Midbrain (tissue), 1 donor: ENCODE measurements around the gene GSTA2.
"Not testable (repeated sequence)": the region's sequence is repeated elsewhere in the genome, so short reads cannot be mapped to it uniquely, and the experiment has no call there.

Experiments
- DNase-seq: peaks from one replicate; lab custom pipeline; 2025; lab: John Stamatoyannopoulos, UW

The GSTA2 gene

DNA sequence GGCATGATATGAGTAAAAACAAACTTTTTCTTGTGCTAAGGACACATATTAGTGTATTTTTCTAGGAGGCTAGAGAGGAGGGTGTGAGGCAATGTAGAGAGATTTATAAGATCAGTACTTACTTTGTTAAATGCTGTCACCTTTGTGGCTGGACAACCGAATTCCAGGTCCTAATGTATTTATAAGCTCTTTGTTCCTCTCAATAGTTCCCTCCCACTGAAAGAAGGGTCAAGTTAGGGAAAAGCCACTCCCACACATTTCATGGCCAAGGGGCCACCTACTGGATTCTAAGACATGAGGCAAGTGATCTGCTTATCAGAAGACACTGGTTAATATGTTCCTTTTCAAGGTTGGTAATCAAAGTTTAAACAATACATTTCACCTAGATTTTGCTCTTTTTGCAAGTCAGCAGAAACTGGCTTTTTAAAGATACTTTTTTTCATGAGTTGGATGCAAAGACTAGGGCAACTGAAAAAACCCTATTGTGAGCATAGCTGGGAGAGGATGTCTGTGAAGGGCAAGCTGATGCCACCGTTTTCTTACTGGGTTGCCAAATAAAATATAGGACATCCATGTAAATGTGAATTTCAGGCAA, at the start of gene GSTA2:
Gene GSTA2 (minus strand): TSS at position 154 of the 595 bp plus-strand sequence. CDS start 5,528 bp downstream, outside the sequence.
- DNase-seq: not testable (repeated sequence)

DNA sequence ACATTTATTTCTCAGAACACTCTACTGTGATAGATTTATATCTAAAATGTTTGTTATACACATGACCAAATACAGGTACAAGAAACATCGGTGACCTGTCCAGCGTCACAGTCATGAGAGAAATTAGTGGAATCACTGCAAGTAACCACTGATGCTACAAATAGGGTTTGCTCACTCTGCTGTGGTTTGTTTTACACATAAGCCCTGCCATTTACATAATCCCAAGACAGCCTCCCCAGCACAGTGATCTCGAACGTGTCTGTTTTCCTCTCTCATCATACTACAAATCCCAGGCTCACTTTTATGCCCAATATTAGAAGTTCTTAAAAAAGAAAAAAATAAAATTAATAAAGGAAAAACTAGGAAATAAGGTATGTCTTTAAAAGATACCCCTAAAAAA, 46.5 kb upstream of the GSTA2 start:
- not testable (repeated sequence) for DNase-seq

DNA sequence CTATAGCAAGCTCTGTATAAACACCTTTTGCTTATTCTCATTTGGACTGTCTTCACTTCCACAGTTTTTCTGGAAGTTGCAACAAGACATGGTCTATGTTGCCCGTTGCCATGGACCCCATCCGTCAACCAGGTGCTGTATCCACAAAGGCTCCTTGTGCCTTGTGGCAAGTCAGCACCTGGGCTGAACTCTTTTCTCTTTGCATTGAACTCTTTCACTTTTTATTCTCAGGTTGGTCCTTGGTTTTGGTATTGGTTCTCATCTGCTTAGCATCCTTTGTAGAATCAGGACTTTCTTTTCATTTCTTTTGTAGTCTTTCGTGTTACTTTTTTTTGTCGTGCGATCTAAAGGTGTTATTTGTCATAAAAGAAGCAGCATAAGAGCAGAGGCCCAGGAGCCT, 45.4 kb upstream of the GSTA2 start:
- DNase-seq: no peak

DNA sequence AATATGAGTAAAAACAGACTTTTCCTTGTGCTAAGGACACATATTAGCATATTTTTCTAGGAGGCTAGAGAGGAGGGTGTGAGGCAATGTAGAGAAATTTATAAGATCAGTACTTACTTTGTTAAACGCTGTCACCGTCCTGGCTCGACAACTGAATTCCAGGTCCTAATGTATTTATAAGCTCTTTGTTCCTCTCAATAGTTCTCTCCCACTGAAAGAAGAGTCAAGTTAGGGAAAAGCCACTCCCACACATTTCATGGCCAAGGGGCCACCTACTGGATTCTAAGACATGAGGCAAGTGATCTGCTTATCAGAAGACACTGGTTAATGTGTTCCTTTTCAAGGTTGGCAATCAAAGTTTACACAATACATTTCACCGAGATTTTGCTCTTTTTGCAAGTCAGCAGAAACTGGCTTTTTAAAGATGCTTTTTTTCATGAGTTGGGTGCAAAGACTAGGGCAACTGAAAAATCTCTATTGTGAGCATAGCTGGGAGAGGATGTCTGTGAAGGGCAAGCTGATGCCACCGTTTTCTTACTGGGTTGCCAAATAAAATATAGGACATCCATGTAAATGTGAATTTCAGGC, 40.5 kb upstream of the GSTA2 start, which contains the start of gene GSTA1:
Gene GSTA1 (minus strand): TSS at position 149 of the 588 bp plus-strand sequence. CDS start 4,549 bp downstream, outside the sequence.
- not testable (repeated sequence) for DNase-seq

DNA sequence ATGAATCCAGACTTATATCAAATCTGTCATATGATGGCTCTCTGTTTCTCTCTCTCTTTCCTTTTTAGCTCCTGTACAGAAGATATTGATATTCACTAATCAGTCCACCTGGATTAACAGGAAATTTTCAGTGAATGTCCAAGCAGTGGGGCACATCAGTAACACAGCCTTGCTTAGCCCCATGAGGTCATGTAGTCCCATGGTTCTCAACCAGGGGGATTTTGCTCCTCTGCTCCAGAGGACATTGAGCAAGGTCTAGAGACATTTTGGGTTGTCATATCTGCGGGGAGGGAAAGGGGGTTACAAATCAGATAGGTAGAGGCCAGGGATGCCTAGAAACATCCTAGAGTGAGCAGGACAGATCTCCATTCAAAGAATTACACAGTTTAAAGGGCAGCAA, 39.5 kb upstream of the GSTA2 start:
- no peak for DNase-seq

DNA sequence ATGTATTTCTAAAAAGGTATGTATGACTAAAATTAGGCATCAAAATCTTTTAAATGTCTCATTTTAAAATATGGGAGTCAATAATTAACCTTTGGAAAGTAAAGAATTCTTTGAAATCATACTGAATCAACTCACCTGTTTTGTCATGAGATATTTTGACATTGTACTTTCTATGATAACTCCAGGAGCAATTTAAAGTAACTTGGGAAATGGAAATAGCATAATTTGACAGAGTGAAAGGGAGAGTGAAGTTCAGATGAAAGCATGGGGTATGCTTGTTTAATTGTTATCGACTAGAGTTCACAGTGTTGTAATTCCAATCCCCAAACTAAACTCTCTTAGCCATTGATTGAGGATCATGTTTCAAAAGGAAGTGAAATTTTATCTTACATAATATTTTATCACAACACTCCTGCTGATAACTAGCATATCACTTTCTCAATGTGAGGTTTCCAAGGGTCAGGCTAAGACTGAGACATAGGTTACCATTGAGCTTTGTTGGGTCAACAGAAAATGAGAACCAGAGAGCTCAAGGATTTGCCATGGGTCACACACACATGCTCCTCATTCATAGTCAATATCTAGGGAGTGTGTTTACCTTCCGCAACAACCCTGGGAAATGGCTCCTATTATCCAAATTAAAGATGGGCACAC, 38.0 kb upstream of the GSTA2 start:
- no peak for DNase-seq

DNA sequence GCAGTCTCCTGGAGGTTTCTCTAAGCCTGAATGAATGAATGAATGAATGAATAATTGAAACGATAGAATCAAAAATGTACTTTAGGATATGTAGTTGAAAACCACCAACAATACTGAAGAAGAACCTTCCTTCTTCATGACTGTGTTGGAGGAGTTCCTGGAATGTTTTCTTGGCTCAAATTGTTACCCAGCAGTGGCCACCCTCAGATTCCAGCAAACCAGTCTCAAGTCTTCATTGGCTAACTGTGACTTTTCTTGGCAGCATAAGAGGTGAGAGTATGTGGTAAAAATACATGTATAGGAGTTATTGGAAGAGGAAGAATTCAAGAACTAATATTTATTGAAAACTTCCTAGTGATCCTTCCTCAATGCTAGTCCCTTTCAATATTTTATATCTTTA, 36.0 kb upstream of the GSTA2 start:
- DNase-seq: not testable (repeated sequence)

DNA sequence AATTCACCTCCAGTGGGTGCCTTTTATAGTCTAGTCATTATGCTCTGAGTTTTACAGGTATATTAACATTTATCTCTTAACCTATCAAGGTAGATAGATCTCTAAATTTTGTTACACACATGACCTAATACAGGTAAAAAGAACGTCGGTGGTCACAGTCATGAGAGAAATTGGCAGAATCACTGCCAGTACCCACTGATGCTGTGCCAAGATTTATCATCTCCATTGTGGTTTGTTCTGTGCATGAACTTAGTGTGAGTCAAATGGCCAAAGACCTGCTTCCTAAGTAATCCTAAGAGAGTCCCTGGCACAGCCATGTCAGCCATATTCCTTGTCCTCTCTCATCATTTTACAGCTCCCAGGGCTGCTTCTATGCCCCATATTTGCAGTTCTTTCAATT, 31.1 kb upstream of the GSTA2 start:
- DNase-seq: not testable (repeated sequence)

DNA sequence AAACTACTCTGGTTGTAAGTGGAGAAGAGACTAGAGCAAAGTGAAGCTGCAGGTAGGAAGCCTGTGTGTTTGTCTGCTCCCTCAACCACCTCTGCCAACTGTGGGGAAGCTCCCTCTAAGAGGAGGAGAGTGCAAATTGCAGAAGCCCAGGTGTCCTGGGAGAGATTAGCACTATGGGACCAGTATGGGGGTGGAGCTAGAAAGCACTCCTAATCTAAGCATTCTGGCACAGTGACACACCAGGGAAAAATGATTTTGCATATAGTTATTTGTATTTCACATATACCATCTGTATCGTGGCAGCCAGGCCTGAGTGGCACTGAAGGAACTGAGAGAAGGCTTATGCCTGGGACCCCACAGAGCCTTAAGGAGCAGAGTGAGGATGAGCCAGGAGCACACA, 27.6 kb upstream of the GSTA2 start:
- no peak for DNase-seq

DNA sequence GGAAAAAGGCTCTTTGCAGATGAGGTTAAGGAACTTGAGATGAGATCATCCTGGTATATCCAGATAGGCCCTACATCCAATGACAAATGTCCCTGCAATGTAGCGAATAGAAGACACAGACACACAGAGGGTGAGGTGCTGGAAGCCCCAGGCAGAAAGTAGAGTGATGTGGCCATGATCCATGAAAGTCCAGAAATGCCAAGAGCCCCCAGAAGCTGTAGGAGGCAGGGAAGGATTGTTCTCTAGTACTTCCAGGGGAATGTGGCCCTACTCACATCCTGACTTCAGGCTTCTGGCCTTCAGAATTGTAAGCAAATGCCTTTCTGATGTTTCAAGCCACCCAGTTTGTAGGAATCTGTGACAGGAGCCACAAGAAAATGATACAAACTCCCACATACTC, 26.4 kb upstream of the GSTA2 start:
- DNase-seq: not testable (repeated sequence)

DNA sequence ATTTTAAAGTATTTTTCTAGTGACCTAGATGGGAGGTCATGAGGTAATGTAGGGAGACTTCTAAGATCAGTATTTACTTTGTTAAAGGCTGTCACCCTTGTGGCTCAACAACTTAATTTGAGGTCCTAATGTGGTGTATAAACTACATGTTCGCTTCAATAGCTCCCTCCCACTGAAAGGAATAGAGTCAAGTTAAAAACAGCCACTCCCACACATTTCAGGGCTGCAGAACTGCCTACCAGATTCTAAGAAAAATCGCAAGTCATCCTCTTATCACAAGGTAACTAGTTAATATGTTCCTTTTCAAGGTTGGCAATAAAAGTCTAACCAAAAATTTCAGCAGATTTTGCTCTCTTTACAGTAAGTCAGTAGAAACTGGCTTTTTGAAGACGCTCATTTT, 25.2 kb upstream of the GSTA2 start:
- DNase-seq: no peak

DNA sequence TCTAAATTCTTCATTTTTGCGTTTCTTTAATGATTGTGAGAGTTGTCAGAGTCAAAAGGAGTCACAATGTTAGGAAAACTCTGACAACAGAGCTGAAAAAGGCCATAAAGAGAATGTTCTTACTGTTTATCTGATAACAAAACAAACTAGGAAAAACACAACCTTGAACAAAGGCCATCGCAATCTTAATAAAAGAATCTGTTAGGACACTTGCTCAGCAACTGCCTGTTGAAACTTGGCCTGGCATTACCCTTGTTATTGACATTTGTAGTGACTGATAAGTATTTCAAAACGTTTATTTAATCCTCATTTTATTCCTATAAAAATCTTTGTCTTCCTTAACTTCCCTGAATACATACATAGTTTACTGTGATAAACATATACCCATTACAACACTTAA, 24.6 kb upstream of the GSTA2 start:
- DNase-seq: no peak

DNA sequence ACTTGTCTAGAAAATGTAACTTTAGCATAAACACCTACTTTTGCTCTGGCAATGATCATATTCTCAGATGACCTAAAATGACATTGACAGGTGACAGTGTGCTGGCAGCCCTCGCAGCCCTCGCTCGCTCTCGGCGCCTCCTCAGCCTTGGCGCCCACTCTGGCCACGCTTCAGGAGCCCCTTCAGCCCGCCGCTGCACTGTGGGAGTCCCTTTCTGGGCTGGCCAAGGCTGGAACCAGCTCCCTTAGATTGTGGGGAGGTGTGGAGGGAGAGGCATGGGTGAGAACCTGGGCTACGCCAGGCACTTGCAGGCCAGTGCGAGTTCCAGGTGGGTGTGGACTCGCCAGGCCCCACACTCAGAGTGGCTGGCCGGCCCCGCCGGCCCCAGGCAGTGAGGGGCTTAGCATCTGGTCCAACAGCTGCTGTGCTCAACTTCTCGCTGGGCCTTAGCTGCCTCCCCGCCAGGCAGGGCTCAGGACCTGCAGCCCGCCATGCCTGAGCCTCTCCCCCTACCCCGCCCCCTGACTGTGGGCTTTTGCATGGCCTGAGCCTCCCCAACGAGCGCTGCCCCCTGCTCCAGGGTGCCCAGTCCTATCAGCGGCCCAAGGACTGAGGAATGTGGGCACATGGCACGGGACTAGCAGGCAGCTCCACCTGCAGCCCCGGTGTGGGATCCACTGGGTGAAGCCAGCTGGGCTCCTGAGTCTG, 23.1 kb upstream of the GSTA2 start:
- no peak for DNase-seq

DNA sequence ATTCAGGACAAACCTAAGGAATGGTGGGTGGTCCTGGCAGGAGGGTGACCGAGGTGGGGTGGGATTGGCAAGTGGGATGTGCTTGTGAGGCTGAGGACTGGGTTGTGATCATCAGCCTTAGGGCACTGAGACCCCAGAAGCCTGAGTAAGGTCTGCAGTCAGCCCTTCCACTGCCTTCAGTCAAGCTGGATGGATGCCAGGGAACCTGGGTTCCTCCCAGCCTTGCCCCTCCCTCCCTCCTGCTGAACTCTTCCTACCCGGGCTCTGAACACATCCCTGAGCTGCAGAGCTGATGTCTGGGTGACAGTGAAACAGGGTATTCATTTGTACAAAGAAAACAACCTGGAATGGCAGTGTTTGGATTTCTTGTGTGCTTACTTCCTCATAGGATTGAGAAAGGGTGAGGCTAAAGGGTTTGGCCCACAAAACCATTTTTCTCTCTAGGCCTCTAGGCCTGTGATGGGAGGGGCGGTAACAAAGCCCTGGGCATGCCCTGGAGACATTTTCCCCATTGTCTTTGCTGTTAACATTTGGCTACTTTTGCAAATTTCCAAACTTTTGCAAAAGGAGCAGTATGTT, 19.5 kb upstream of the GSTA2 start:
- DNase-seq: not testable (repeated sequence)

DNA sequence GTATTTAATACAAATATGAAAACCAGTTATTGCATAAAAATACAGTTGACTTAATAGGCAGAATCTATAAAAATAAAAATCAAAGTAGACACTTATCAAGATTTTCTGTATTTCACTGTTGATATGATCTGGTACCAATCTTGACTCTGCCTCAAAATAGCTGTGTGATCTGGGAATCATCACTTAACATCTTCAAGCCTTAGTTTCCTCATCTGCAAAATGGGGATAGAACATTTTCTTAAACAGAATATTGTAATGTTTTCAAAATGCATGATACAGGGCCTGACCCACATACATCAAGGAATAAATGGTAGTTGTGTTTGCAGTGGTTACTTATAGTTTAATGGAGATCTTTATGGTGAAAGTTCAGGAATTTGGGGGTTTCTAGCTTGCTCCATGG, 18.9 kb upstream of the GSTA2 start:
- DNase-seq: not testable (repeated sequence)

DNA sequence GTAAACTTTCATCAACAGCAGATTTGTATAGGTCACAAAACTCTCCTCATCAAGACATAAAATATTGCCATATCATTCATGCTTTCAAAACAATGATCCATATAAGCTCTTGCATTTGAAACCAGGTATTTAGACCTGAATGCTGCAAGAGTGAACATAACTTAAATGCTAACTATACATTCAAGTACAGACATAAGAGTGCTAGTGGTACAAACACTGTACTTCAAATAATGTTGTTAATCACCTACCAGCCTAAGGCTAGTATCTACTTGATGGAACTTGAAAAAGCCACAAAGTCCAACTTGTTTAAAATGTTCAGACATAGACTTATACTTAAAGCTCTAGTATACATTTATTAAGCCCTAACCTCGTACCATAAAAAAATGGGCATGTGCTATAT, 16.0 kb upstream of the GSTA2 start:
- no peak for DNase-seq

DNA sequence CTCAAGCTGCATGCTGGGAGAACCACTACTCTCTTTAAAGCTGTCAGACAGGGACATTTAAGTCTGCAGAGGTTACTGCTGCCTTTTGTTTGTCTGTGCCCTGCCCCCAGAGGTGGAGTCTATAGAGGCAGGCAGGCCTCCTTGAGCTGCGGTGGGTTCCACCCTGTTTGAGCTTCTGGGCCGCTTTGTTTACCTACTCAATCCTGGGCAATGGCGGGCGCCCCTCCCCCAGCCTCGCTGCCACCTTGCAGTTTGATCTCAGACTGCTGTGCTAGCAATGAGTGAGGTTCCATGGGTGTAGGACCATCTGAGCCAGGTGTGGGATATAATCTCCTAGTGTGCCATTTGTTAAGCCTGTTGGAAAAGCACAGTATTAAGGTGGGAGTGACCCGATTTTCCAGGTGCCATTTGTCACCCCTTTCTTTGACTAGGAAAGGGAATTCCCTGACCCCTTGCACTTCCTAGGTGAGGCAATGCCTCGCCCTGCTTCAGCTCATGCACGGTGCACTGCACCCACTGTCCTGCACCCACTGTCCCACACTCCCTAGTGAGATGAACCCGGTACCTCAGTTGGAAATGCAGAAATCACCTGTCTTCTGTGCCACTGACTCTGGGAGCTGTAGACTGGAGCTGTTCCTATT, 13.6 kb upstream of the GSTA2 start:
- DNase-seq: not testable (repeated sequence)

DNA sequence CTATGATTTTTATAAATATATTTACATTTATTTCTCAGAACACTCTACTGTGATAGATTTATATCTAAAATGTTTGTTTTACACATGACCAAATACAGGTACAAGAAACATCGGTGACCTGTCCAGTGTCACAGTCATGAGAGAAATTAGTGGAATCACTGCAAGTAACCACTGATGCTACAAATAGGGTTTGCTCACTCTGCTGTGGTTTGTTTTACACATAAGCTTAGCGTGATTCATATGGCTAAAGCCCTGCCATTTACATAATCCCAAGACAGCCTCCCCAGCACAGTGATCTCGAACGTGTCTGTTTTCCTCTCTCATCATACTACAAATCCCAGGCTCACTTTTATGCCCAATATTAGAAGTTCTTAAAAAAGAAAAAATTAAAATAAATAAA, 6.1 kb upstream of the GSTA2 start:
- DNase-seq: not testable (repeated sequence)

DNA sequence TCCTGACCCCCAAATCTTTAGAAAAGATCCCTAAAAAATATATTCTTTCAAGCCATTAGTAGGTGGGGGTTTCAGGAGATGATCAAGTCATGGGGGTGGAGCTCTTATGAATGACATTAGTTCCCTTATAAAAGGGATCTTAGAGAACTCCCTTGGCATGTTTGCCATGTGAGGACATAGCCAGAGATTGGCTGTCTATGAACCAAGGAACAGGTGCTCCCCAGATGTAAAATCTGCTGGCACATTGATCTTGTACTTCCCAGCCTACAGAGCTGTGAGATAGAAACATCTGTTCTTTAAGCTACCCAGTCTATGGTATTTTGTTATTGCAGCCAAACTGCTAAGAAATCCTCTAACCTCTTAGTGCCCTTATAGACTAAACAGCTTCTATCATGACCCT, 4.4 kb upstream of the GSTA2 start:
- not testable (repeated sequence) for DNase-seq

DNA sequence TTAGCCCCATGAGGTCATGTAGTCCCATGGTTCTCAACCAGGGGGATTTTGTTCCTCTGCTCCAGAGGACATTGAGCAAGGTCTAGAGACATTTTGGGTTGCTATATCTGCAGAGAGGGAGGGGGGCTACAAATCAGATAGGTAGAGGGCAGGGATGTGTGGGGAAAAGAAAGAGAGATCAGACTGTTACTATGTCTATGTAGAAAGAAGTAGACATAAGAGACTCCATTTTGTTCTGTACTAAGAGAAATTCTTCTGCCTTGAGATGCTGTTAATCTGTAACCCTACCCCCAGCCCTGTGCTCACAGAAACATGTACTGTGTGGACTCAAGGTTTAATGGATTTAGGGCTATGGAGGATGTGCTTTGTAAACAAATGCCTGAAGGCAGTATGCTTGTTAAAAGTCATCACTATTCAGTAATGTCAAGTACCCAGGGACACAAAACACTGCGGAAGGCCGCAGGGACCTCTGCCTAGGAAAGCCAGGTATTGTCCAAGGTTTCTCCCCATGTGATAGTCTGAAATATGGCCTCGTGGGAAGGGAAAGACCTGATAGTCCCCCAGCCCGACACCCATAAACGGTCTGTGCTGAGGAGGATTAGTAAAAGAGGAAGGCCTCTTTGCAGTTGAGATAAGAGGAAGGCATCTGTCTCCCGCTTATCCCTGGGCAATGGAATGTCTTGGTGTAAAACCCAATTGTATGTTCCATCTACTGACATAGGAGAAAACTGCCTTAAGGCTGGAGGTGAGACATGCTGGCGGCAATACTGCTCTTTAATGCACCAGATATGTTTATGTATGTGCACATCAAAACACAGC, 1.4 kb downstream of the GSTA2 start:
- DNase-seq: not testable (repeated sequence)
